B cell (primary cell): ENCODE measurements around the gene PLCB1. TPM values are rescaled to one million over a fixed set of nuclear protein-coding genes. Genes with fewer than 3 reads are reported as not detected.
A peak's percentile ranks its signal among the peaks of the same experiment; 100 is the strongest.

Source experiments
- ATAC-seq: fragments of 200-7000 bp; cut with Tn5 transposase; one replicate; pipeline ENCODE4 v1.10.0; 2021; ENCODE audit warnings: low read depth, mild to moderate bottlenecking, moderate number of reproducible peaks, moderate library complexity
- CTCF ChIA-PET: fragments of 350-600 bp; sonication (Branson Sonifier 250); formaldehyde crosslinking; loops from one replicate; lab custom pipeline; 2021; ENCODE audit warnings: antibody characterized with exemption, inconsistent platforms; lab: Charles Lee
- POLR2A ChIA-PET: fragments of 350-600 bp; sonication (Branson Sonifier 250); formaldehyde crosslinking; loops from one replicate; lab custom pipeline; 2021; ENCODE audit warnings: antibody characterized with exemption; lab: Charles Lee
- DNase-seq: peaks from one replicate; pipeline ENCODE4 v3.0.0; 2013
- H2AFZ ChIP-seq: 2 replicates; pipeline ENCODE4 v1.6.1; 2012; ENCODE audit warnings: mild to moderate bottlenecking, low read depth, low read length; ENCODE audit not compliant: insufficient read depth, poor library complexity, severe bottlenecking
- H3K27ac ChIP-seq, 2 donors: 1 replicate in 1 of 2; 2 replicates in 1 of 2; pipeline ENCODE4 v1.5.1; 2012 to 2013; ENCODE audit warnings: low read length in 2 of 2, mild to moderate bottlenecking in 2 of 2, moderate library complexity in 1 of 2
- H3K27me3 ChIP-seq, 4 experiments: fragments of 200-600 bp in 1 of 4; sonication (generic) in 1 of 4; replicated peaks in 1 of 4; 1 replicate in 2 of 4; 2 replicates in 2 of 4; pipeline versions ENCODE4 v1.6.1 to v1.7.0; 2013 to 2016; ENCODE audit warnings: low read length in 3 of 4, mild to moderate bottlenecking in 2 of 4, mixed read lengths in 1 of 4, moderate library complexity in 1 of 4; ENCODE audit not compliant: insufficient read depth in 4 of 4, control insufficient read depth in 3 of 4; ENCODE audit errors: control extremely low read depth in 1 of 4
- H3K36me3 ChIP-seq, 2 experiments: replicated peaks in 1 of 2; 1 replicate in 1 of 2; 2 replicates in 1 of 2; pipeline versions ENCODE4 v1.6.1 to v1.7.1; 2013; ENCODE audit warnings: low read length in 1 of 2; ENCODE audit not compliant: insufficient read depth in 2 of 2, control insufficient read depth in 1 of 2; ENCODE audit errors: control extremely low read depth in 1 of 2, extremely low read depth in 1 of 2
- H3K4me1 ChIP-seq, 2 donors: fragments of 200-600 bp in 1 of 2; sonication (generic) in 1 of 2; 1 replicate in 1 of 2; 2 replicates in 1 of 2; pipeline versions ENCODE4 v1.5.1 to v1.6.1; 2013 to 2017; ENCODE audit warnings: low read length in 2 of 2; ENCODE audit not compliant: control insufficient read depth in 2 of 2, insufficient read depth in 2 of 2
- H3K4me2 ChIP-seq: replicated peaks from 2 replicates; pipeline ENCODE3; 2012; ENCODE audit warnings: mild to moderate bottlenecking, low read depth, low read length; ENCODE audit not compliant: poor library complexity, severe bottlenecking
- H3K4me3 ChIP-seq, 5 experiments: fragments of 200-600 bp in 1 of 5; sonication (generic) in 1 of 5; 1 replicate in 3 of 5; 2 replicates in 2 of 5; pipeline versions ENCODE4 v1.5.1 to v1.7.0; 2011 to 2016; ENCODE audit warnings: low read length in 4 of 5, mild to moderate bottlenecking in 4 of 5, low read depth in 2 of 5, control low read depth in 1 of 5, moderate library complexity in 1 of 5; ENCODE audit not compliant: insufficient read depth in 1 of 5; ENCODE audit errors: control extremely low read depth in 1 of 5, extremely low read depth in 1 of 5
- H3K79me2 ChIP-seq: fragments of 200-600 bp; sonication (generic); one replicate; pipeline ENCODE4 v1.6.0; 2016; ENCODE audit warnings: low read length; ENCODE audit not compliant: control insufficient read depth, insufficient read depth
- H3K9ac ChIP-seq: fragments of 200-600 bp; sonication (generic); 2 replicates; pipeline ENCODE4 v1.6.1; 2017; ENCODE audit warnings: mild to moderate bottlenecking, low read length, moderate library complexity
- H3K9me3 ChIP-seq, 3 donors: one replicate each; pipeline versions ENCODE4 v1.6.1 to v1.7.1; 2013; ENCODE audit warnings: low read length in 2 of 3; ENCODE audit not compliant: control insufficient read depth in 2 of 3, insufficient read depth in 1 of 3; ENCODE audit errors: control extremely low read depth in 1 of 3
- H4K20me1 ChIP-seq: 2 replicates; pipeline ENCODE4 v1.6.0; 2012; ENCODE audit warnings: mild to moderate bottlenecking, low read length; ENCODE audit not compliant: insufficient read depth, control insufficient read depth, poor library complexity, severe bottlenecking
- H3K27ac Mint-ChIP-seq: one replicate; pipeline ENCODE4 v1.8.0; 2021; ENCODE audit warnings: mixed read lengths
- H3K27me3 Mint-ChIP-seq: one replicate; pipeline ENCODE4 v1.8.0; 2021; ENCODE audit warnings: mixed read lengths
- H3K4me1 Mint-ChIP-seq: one replicate; pipeline ENCODE4 v1.8.0; 2021; ENCODE audit warnings: mixed read lengths
- H3K4me3 Mint-ChIP-seq: one replicate; pipeline ENCODE4 v1.8.0; 2021; ENCODE audit warnings: mixed read lengths
- H3K9me3 Mint-ChIP-seq: one replicate; pipeline ENCODE4 v1.8.0; 2022; ENCODE audit warnings: mixed read lengths; ENCODE audit not compliant: insufficient read depth
- EZH2 ChIP-seq: IDR thresholded peaks from 2 replicates; pipeline ENCODE4 v1.6.1; 2012; ENCODE audit warnings: borderline replicate concordance, low read depth, mild to moderate bottlenecking, moderate library complexity, low read length; ENCODE audit not compliant: insufficient read depth, poor library complexity, severe bottlenecking
- WGBS: methylation state at CpG from one replicate; pipeline ENCODE4 v1.1.5; 2013; ENCODE audit warnings: missing lambda C conversion rate; ENCODE audit not compliant: insufficient coverage; 5-methylcytosine and 5-hydroxymethylcytosine counted together
- intact Hi-C: fragments of 100-400 bp; cut with micrococcal nuclease; formaldehyde crosslinking; loops from one replicate; pipeline ENCODE4 v1.10.0; 2022
- polyA plus RNA-seq: library from polyadenylated mRNA; depleted of rRNA; stranded (reverse); fragments of >200 nt; gene quantifications from 2 replicates; pipeline ENCODE4 v1.2.3, GENCODE V29; 2012
- total RNA-seq, 2 donors: library from RNA; stranded (reverse); fragments of 120-200 nt in 1 of 2; gene quantifications; 1 replicate in 1 of 2; 2 replicates in 1 of 2; pipeline versions ENCODE4 v1.2.3 to v1.2.4, GENCODE V29; 2013 to 2022
- TF ChIP-seq, protein P1 (sequence below): fragments of 200-600 bp; IDR thresholded peaks from one replicate; pipeline ENCODE4 v1.8.0; 2022; ENCODE audit warnings: antibody characterized with exemption, mild to moderate bottlenecking

The PLCB1 gene
- total and polyA plus RNA-seq, 2 donors (not counting 1 experiment from before 2014, with no cell fraction given) = 0.18 to 0.47 TPM

DNA sequence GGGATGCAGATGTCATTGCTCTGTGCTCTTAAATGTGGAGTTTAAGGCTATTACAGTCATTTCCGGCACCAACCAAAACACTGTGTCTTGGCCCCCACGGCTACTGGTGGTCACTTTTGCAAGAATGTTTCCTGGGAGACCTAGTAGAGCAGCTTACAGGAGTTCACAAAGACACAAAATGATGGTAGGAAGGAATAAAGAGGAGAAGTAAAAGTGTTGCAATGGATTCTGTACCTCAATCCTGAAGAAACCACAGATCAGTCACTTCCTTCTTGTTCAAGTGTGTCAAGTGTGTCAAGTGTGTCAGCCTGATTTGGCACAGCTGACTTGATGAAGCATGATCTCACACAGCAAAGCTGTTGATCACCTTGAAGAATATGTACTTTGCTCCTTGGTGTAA is 344.0 kb downstream of the PLCB1 start:
- Histone ChIP-seq H3K4me1 (no peaks in the 10 kb centered on the region), H3K79me2 (no peaks in the 10 kb centered on the region), H3K9me3 (no peaks in the 10 kb centered on the region), H3K4me3 (no peak overlapping the region), H4K20me1 (no peaks in the 10 kb centered on the region), H3K27ac (no peak overlapping the region), H3K4me2 (no peak overlapping the region), H3K27me3 (no peaks in the 10 kb centered on the region), H3K36me3 (no peaks in the 10 kb centered on the region), H2AFZ (no peak overlapping the region), H3K9ac (no peak overlapping the region)
- WGBS = 53% methylated on average over 2 of the region's 2 CpGs
- Mint-ChIP-seq H3K27ac (no peak overlapping the region), H3K27me3 (no peaks in the 10 kb centered on the region), H3K9me3 (no peaks in the 10 kb centered on the region), H3K4me1 (no peaks in the 10 kb centered on the region), H3K4me3 (no peak overlapping the region)
- ChIA-PET POLR2A (no interaction called here), CTCF (no interaction called here)
- intact Hi-C loops = no loop called here
- ATAC-seq = no peak
- TF ChIP-seq, protein P1, sequence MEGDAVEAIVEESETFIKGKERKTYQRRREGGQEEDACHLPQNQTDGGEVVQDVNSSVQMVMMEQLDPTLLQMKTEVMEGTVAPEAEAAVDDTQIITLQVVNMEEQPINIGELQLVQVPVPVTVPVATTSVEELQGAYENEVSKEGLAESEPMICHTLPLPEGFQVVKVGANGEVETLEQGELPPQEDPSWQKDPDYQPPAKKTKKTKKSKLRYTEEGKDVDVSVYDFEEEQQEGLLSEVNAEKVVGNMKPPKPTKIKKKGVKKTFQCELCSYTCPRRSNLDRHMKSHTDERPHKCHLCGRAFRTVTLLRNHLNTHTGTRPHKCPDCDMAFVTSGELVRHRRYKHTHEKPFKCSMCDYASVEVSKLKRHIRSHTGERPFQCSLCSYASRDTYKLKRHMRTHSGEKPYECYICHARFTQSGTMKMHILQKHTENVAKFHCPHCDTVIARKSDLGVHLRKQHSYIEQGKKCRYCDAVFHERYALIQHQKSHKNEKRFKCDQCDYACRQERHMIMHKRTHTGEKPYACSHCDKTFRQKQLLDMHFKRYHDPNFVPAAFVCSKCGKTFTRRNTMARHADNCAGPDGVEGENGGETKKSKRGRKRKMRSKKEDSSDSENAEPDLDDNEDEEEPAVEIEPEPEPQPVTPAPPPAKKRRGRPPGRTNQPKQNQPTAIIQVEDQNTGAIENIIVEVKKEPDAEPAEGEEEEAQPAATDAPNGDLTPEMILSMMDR = no peak
- no peak for TF ChIP-seq EZH2
- DNase-seq = peak; percentile 2

DNA sequence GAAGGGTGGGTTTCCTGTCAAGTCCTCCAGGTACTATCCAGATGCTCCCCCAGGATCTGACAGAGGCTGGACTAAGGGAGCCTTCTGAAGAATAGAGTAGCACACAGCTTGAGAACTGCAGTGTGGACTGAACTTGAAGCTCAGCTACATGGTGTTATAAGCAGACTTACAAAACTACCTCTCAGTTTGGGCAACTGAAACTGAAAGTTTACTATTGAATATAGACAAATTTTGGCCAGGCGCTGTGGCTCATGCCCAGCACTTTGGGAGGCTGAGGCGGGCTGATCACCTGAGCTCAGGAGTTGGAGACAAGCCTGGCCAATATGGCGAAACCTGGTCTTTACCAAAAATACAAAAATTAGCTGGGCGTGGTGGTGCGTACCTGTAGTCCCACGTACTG is 348.5 kb downstream of the PLCB1 start:
- H3K27me3 ChIP-seq = no peaks in the 10 kb centered on the region
- H3K79me2 ChIP-seq = no peaks in the 10 kb centered on the region
- H3K36me3 ChIP-seq = no peaks in the 10 kb centered on the region
- H3K4me3 ChIP-seq = no peak overlapping the region
- no peak for ATAC-seq
- POLR2A ChIA-PET = no interaction called here
- H3K27ac ChIP-seq = no peak overlapping the region
- intact Hi-C loops = no loop called here
- WGBS = 95% methylated on average over 2 of the region's 6 CpGs
- no peaks in the 10 kb centered on the region for H3K9me3 ChIP-seq
- Mint-ChIP-seq H3K4me1 (no peaks in the 10 kb centered on the region), H3K9me3 (no peaks in the 10 kb centered on the region), H3K4me3 (no peak overlapping the region), H3K27ac (no peak overlapping the region), H3K27me3 (no peaks in the 10 kb centered on the region)
- CTCF ChIA-PET = interaction anchor here (1.1 kb wide), 1 partner anchor 93 kb away, joined by 3 read pairs; no protein-coding TSS in a partner anchor
- H3K4me1 ChIP-seq = no peaks in the 10 kb centered on the region
- no peaks in the 10 kb centered on the region for H4K20me1 ChIP-seq
- H3K9ac ChIP-seq = no peak overlapping the region
- no peak for DNase-seq
- TF ChIP-seq EZH2 = no peak
- TF ChIP-seq, protein P1 = no peak
- H3K4me2 ChIP-seq = no peak overlapping the region
- no peak overlapping the region for H2AFZ ChIP-seq
